Measurements from ENCODE around the gene HINT1.

- TF ChIP-seq NFYB (CRISPR knock-in tag; conservative IDR thresholded peaks at IDR 0.05; ENCODE audit: low read depth): no peak
- no peak for TF ChIP-seq PRDM15 (CRISPR knock-in tag; IDR thresholded peaks at IDR 0.05)
- TF ChIP-seq CTCF (IDR thresholded peaks at IDR 0.05): no peak
- no peak for TF ChIP-seq MAX (CRISPR knock-in tag; IDR thresholded peaks at IDR 0.05)
- TF ChIP-seq RELA (CRISPR knock-in tag; IDR thresholded peaks at IDR 0.05; ENCODE audit: borderline replicate concordance): no peak
These were observed 44.1 kb upstream of the HINT1 start for GRCh38 chr5:131209175-131209505.

All from WTC11 (cell line).